ENCODE measurements around the gene ASAP2.

ASAP2 gene

DNA sequence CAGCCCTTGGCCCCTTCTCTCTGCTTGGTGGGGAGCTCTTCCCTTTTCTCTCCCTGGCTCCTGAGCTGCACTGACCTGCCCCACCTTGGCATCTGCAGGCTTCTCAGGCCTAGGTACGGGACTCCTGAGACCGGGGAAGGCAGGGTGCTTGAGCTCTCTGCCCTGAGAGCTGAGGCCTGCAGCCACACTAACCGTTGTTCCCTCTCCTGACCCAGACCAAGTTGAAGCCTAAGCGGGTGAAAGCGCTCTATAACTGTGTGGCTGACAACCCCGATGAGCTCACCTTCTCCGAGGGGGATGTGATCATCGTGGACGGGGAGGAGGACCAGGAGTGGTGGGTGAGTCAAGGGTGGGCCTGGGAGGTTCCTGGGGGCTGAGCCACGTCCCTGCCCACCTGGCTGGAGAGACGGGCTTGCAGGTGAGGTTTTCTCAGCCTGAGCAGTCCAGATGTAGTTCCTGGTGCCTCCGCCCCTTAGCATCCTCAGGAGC, 194.5 kb downstream of the ASAP2 start:
- no peak for DNase-seq (ENCODE audit: extremely low read depth, low read depth)
- no peak overlapping the region for H3K4me3 ChIP-seq (replicated peaks; ENCODE audit: low read depth, low read length)
- TF ChIP-seq, protein P1, sequence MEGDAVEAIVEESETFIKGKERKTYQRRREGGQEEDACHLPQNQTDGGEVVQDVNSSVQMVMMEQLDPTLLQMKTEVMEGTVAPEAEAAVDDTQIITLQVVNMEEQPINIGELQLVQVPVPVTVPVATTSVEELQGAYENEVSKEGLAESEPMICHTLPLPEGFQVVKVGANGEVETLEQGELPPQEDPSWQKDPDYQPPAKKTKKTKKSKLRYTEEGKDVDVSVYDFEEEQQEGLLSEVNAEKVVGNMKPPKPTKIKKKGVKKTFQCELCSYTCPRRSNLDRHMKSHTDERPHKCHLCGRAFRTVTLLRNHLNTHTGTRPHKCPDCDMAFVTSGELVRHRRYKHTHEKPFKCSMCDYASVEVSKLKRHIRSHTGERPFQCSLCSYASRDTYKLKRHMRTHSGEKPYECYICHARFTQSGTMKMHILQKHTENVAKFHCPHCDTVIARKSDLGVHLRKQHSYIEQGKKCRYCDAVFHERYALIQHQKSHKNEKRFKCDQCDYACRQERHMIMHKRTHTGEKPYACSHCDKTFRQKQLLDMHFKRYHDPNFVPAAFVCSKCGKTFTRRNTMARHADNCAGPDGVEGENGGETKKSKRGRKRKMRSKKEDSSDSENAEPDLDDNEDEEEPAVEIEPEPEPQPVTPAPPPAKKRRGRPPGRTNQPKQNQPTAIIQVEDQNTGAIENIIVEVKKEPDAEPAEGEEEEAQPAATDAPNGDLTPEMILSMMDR (IDR thresholded peaks at IDR 0.05; ENCODE audit: low read depth, low read length, missing control alignments), result no peak

DNA sequence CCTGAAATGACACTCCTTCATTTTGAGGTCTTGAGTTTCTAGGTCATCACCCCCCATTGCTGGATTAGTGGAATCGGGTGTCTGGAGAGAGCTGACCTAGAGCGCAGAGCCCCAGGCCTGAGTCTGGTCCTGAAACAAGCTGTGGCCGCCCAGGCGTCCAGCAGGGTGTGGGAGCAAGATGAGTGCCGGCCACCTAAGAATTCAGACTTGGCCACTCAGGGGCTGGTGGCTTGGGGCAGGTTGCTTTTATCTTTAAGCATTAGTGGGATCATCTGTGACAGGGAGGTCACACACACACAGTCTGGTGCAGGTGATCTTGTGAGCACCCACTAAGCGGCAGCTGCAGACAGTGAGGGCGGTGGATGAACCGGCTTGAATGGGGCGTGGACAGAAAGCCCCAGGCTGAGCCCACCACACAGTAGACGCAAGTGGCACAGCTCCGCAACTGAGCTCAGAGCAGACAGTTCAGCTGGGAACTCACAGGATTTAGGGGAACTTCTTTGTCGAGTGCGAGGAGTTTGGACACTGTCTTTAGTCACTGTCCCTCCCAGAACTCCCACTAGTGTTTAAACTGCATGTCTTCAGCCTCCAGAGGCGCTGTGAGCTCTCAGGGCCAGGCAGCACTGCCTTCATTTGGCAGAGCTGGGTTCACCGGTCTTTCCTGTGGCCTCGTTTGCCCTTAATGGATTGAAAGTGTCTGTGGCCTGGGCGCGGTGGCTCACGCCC, 195.2 kb downstream of the ASAP2 start:
- no peak for DNase-seq (ENCODE audit: extremely low read depth, low read depth)
- TF ChIP-seq, protein P1 (IDR thresholded peaks at IDR 0.05; ENCODE audit: low read depth, low read length, missing control alignments), result no peak
- no peak overlapping the region for H3K4me3 ChIP-seq (replicated peaks; ENCODE audit: low read depth, low read length)

DNA sequence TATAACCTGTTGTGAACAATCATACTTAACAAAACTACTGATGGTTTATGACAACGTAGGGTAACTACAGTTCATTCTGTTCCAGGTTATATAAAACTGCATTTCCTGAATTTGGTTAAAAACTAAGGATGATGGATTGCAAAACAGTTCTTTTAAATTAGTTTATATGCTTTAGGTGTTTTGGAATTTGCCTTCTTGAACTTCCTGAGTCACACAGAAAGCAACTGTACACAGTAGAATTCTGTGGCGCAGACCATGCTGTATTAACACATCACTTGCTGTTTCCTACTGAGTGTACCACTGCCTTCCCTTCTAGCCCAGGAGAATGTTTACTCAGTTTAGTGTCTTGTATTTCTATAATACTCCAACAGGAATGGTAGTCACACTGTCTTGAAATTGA, 197.3 kb downstream of the ASAP2 start:
- no peak overlapping the region for H3K4me3 ChIP-seq (replicated peaks; ENCODE audit: low read depth, low read length)
- TF ChIP-seq, protein P1 (IDR thresholded peaks at IDR 0.05; ENCODE audit: low read depth, low read length, missing control alignments), result no peak
- DNase-seq (ENCODE audit: extremely low read depth, low read depth), result no peak

DNA sequence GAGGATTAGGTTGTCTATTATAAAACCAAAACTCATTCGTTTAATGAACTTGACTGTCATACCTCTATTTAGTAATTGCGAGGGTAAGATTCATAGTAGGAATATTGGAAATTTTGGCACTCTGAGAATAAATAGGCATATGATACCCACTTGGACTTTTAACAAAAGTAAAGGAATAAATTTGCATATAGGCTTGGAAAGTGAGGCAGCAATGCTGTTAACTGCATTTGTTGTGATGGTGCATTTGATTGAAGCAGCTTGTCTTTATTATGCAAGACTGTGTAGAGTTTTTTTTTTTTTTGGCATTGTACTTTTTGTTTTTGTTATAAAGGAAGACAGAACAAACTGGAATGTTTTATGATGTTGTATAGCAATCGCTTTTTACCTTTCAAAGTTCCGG, 197.8 kb downstream of the ASAP2 start:
- no peak overlapping the region for H3K4me3 ChIP-seq (replicated peaks; ENCODE audit: low read depth, low read length)
- no peak for DNase-seq (ENCODE audit: extremely low read depth, low read depth)
- TF ChIP-seq, protein P1 (IDR thresholded peaks at IDR 0.05; ENCODE audit: low read depth, low read length, missing control alignments), result no peak

DNA sequence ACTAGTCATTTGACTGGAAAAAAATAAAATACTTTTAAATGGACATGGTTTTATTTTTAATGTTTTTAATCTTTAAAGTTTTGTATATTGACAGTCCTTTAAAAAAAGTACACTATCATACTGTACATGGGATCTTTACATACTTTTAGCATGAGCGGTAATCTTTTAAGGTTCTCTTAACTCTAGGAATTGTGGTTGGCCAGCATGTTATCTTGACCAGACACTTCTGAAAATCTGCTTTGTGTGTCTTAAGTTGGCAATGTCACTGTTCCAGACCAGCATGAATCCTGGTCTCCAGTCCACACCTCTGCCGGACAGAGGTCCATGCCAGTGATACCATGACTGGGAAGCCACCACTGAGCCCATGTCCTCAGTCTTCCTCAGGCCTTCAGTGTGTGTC, 199.0 kb downstream of the ASAP2 start:
- H3K4me3 ChIP-seq (replicated peaks; ENCODE audit: low read depth, low read length), result no peak overlapping the region
- no peak for DNase-seq (ENCODE audit: extremely low read depth, low read depth)
- TF ChIP-seq, protein P1 (IDR thresholded peaks at IDR 0.05; ENCODE audit: low read depth, low read length, missing control alignments), result no peak

DNA sequence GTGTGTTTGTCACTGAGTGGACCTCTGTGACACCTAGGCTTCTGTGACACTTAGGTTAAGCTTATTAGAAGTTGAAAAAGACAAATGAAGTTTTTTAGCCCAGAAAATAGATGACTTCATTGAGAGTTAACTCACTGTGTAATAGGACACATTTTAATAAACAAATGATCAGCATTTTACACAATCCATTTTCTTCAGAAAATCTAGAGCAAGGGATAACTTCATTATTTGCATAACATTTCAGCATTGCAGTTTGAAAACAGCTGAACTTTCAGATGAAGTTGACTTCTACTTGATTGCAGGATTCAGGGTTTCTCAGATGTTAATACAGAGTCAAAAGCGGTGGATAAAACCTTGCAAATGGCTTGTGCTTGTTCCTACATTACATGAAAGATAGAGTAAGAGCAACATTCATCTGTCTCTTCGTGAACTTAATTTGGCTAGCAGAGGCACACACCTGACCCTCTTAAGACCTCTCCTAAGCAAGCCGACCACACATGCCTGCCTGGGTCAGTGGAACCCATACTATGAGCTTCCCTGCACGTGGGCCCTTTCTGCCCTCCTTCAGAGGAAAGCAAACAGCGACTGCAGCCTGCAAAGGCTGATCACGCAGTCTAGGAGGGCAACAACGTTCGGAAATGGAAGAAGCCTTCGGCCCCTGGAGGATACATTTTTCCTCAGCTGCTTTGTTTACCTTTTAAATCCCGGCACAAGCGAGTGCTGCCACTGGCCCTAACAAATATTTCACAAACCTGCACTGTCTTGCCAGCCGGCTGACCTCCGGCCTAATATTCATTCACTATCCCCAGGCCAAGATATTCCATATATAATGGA, 200.1 kb downstream of the ASAP2 start:
- no peak overlapping the region for H3K4me3 ChIP-seq (replicated peaks; ENCODE audit: low read depth, low read length)
- TF ChIP-seq, protein P1 (IDR thresholded peaks at IDR 0.05; ENCODE audit: low read depth, low read length, missing control alignments), result no peak
- DNase-seq (ENCODE audit: extremely low read depth, low read depth), result no peak

Measured in HFF-Myc (cell line).